Thymus (tissue), 11 donors: ENCODE measurements around the gene VPS51. TPM values are rescaled to one million over a fixed set of nuclear protein-coding genes. Genes with fewer than 3 reads are reported as not detected.

ENCODE experiments used
- DNase-seq, 9 donors: peaks; one replicate each; pipeline ENCODE4 v3.0.0-alpha.2; 2013; ENCODE audit warnings: low spot score in 9 of 9, low read depth in 6 of 9, missing footprints in 1 of 9
- H3K27ac ChIP-seq, 2 donors: one replicate each; pipeline ENCODE4 v1.5.1; 2013; ENCODE audit warnings: control low read depth in 1 of 2, low read depth in 1 of 2, low read length in 1 of 2, mild to moderate bottlenecking in 1 of 2, moderate library complexity in 1 of 2
- H3K27me3 ChIP-seq, 2 donors: one replicate each; pipeline ENCODE4 v1.5.1; 2013; ENCODE audit warnings: low read length in 1 of 2; ENCODE audit not compliant: control insufficient read depth in 2 of 2, insufficient read depth in 1 of 2
- H3K36me3 ChIP-seq, 2 donors: one replicate each; pipeline ENCODE4 v1.5.1; 2013; ENCODE audit warnings: low read length in 1 of 2, mild to moderate bottlenecking in 1 of 2, moderate library complexity in 1 of 2; ENCODE audit not compliant: control insufficient read depth in 2 of 2, insufficient read depth in 2 of 2
- H3K4me1 ChIP-seq, 2 donors: one replicate each; pipeline ENCODE4 v1.5.1; 2013; ENCODE audit warnings: low read length in 2 of 2; ENCODE audit not compliant: control insufficient read depth in 2 of 2, insufficient read depth in 2 of 2
- H3K4me3 ChIP-seq, 2 donors: one replicate each; pipeline ENCODE4 v1.5.1; 2013; ENCODE audit warnings: low read length in 2 of 2, control low read depth in 1 of 2, mild to moderate bottlenecking in 1 of 2
- H3K9me3 ChIP-seq, 2 donors: one replicate each; pipeline ENCODE4 v1.5.1; 2013; ENCODE audit warnings: low read length in 1 of 2, mild to moderate bottlenecking in 1 of 2; ENCODE audit not compliant: control insufficient read depth in 2 of 2, insufficient read depth in 1 of 2
- WGBS: extraction: QIAGEN DNeasy Blood & Tissue Kit; methylation state at CpG from one replicate; pipeline ENCODE4 v1.1.7; 2013; 5-methylcytosine and 5-hydroxymethylcytosine counted together
- polyA plus RNA-seq: library from polyadenylated mRNA; stranded (reverse); fragments of 200-250 nt; gene quantifications from one replicate; pipeline ENCODE4 v1.2.3, GENCODE V29; 2013
- total RNA-seq: library from RNA; stranded (reverse); fragments of 120-200 nt; gene quantifications from one replicate; pipeline ENCODE4 v1.2.4, GENCODE V29; 2013
- donor health status: healthy.

The VPS51 gene
- total and polyA plus RNA-seq, 2 donors, result 110 to 121 TPM

DNA sequence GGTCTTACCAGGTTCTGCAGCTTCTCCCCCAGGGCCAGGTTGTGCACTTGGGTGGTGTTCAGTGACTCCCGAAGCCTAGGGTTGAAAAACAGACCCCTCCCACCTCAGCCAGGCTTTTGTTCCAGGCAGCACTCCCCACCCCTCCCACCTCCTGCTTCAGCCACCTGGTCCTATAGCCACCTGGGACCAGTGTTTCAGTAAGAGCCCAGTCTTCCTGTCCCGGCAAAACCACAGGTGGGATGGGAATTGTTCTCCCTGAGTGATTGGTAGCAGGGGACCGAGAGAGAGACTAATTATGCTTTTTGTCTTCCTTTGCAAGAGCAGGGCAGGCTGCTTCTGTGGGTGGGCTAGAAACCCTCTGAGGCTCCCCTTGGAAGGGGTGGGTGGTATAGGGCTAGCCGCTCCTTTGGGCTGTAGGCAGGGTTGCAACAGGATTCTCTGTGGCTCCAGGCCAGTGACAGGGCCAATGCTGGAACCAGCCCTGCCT is 29.2 kb upstream of the VPS51 start:
- H3K36me3 ChIP-seq, result no peaks in the 10 kb centered on the region
- no peaks in the 10 kb centered on the region for H3K9me3 ChIP-seq
- no peaks in the 10 kb centered on the region for H3K27me3 ChIP-seq
- H3K27ac ChIP-seq, result no peak overlapping the region
- peaks cover 0 to 2% of the 10 kb centered on the region in 2 donors for H3K4me1 ChIP-seq
- H3K4me3 ChIP-seq, result no peak overlapping the region
- no peak for DNase-seq
- WGBS, result 93% methylated on average over 4 of the region's 4 CpGs

DNA sequence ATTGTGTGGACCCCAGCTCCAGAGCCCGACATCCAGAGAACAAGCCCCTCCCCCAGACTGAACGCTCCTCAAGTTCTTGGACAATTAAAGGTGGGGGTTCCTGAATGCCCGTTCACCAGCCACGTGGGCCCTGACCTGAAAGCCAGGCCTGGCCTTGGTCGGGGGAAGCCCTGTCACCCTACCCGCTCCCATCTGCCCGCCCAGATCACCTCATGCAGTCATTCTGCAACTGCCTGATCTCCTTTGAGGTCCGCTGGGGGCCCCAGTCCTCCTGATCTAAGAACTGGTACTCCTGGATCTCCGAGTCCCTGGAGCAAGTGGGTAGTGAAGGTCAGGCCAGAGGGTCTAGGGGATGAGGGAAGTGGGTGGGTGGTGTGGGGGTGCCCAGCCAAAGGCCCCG is 28.6 kb upstream of the VPS51 start:
- 97% methylated on average over 10 of the region's 10 CpGs for WGBS
- H3K4me1 ChIP-seq, result peaks cover 0 to 2% of the 10 kb centered on the region in 2 donors
- no peak overlapping the region for H3K27ac ChIP-seq
- no peaks in the 10 kb centered on the region for H3K36me3 ChIP-seq
- DNase-seq, result no peak
- no peaks in the 10 kb centered on the region for H3K27me3 ChIP-seq
- H3K4me3 ChIP-seq, result no peak overlapping the region
- H3K9me3 ChIP-seq, result no peaks in the 10 kb centered on the region

DNA sequence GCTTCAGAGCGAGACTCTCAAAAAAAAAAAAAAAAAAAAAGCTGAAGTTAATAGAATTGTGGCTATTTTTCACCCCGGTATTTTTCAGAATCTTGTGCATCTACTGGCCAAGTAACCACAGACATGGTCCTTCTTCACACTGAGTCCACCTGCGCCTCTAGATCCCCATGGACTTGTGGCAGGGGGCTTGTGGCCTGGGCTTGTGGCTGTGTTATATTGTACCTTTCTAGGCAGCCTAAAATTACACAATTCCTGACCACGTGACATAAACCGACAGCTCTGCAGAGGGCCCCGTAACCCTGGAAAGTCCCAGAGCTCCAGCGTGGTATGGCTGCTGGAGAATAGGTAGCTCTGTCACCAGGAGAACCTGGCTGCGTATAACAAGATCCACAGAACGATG is 26.8 kb upstream of the VPS51 start:
- Histone ChIP-seq H3K4me3 (no peak overlapping the region), H3K27me3 (no peaks in the 10 kb centered on the region), H3K9me3 (no peaks in the 10 kb centered on the region), H3K36me3 (no peaks in the 10 kb centered on the region), H3K27ac (no peak overlapping the region), H3K4me1 (peaks cover 0 to 2% of the 10 kb centered on the region in 2 donors)
- no peak for DNase-seq
- 63% methylated on average over 9 of the region's 9 CpGs for WGBS

DNA sequence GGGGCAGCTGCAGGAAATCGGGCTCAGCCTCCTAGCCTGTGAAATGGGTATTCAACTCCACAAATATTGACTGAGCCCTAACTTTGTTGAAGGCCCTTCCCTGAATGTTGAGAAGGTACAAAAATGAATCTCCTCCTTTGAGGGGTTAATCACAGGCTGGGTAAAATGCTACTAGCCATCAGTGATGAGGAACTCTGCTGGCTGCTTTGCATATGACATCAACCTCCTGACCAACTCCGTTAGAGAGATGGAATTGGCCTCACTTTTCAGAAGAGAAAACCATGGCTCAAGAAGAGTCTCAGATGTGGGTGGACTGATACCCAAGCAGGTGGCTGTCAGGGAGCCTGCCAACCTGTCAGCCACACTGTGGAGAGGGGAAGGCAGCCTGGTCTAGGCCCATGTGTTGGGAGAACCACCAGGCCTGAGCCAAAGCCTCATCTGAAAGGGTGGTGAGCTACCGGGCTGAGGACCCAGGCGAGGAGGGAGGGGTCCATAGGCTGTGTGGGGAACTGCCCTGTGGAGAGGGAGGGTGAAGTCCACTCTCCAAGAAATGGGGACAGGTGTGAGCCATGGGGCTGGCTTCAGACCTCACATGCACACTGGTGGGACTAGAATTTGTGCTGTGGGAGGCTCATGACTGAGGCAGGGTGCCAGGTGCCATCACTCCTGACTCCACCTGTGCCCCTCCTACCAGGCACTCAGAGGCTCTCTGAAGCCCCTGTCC is 23.9 kb upstream of the VPS51 start:
- Histone ChIP-seq H3K4me1 (peaks cover 0 to 2% of the 10 kb centered on the region in 2 donors), H3K27ac (no peak overlapping the region), H3K27me3 (no peaks in the 10 kb centered on the region), H3K9me3 (no peaks in the 10 kb centered on the region), H3K36me3 (peaks cover 11 to 12% of the 10 kb centered on the region in 2 donors), H3K4me3 (no peak overlapping the region)
- DNase-seq, result no peak
- WGBS, result 92% methylated on average over 4 of the region's 4 CpGs

DNA sequence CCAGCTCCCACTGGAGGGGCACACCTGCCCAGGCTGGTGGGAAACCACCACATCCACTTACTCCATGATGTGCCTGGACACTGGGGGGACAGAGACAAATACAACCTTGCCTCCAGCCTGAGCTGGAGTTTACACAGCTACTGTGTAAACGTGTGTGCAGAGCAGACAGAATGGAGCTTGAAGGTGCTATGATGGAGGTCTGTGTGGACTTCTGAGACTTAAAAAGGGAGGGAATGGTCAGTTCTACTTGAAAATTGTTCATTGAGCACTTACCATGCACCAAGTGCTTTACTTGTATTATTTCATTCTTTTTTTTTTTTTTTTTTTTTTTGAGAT is 23.4 kb upstream of the VPS51 start:
- WGBS, result 92% methylated on average over 1 of the region's 1 CpG
- H3K27me3 ChIP-seq, result no peaks in the 10 kb centered on the region
- no peak for DNase-seq
- no peak overlapping the region for H3K4me3 ChIP-seq
- H3K27ac ChIP-seq, result no peak overlapping the region
- H3K4me1 ChIP-seq, result peaks cover 0 to under 1% of the 10 kb centered on the region in 2 donors
- H3K9me3 ChIP-seq, result no peaks in the 10 kb centered on the region
- H3K36me3 ChIP-seq, result peaks cover 17 to 18% of the 10 kb centered on the region in 2 donors

DNA sequence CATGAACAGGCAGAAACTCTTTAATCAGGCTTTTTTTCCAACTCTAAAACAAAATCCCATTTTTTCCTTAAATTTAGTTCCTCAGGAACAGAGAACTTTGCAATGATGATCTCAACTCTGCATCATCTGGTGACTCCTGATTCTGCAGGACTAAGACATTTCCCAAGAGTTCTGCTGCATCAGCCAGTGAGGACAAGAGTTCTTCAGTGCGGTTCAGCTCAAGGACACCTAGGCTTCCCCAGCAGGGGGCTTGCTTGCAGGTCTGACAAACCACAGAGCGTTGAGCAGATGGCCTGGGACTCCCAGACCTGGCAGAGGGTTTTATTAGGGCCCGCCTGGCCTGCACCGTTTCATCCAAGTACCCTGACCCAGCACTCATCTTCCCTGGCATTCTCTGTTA is 18.6 kb upstream of the VPS51 start:
- H3K4me1 ChIP-seq, result peaks cover 0 to 18% of the 10 kb centered on the region in 2 donors
- H3K27me3 ChIP-seq, result no peaks in the 10 kb centered on the region
- 98% methylated on average over 4 of the region's 4 CpGs for WGBS
- H3K9me3 ChIP-seq, result no peaks in the 10 kb centered on the region
- H3K27ac ChIP-seq, result no peak overlapping the region
- no peak overlapping the region for H3K4me3 ChIP-seq
- H3K36me3 ChIP-seq, result peaks cover 34 to 51% of the 10 kb centered on the region in 2 donors
- no peak for DNase-seq

DNA sequence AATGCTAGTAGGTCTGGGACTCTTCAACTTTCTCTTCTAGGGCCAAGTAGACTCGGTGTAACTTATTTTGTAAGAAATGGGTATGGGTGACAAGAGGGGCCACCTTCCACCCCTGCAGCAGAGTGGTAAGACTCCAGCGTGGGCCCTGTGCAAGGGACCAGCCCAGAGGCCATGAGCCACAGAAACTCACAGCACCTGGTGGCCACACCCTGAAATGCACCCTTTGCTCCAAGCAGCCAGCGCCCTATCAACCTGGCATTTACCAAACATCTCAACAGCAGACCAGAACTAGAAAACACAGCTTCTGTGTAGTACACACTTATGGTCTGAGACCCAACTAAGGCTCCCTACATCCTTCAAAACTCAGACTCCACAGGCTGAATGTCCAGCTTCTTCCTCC is 17.9 kb upstream of the VPS51 start:
- H3K36me3 ChIP-seq, result peaks cover 34 to 55% of the 10 kb centered on the region in 2 donors
- H3K4me3 ChIP-seq, result no peak overlapping the region
- peak overlapping the region in 1 of 2 donors; percentile 3 for H3K27ac ChIP-seq
- no peaks in the 10 kb centered on the region for H3K9me3 ChIP-seq
- H3K4me1 ChIP-seq, result peaks cover 1 to 24% of the 10 kb centered on the region in 2 donors
- DNase-seq, result peak in 8 of 9 donors; percentile 37 to 80 (median 54)
- no peaks in the 10 kb centered on the region for H3K27me3 ChIP-seq
- WGBS, result 67% methylated on average over 3 of the region's 3 CpGs

DNA sequence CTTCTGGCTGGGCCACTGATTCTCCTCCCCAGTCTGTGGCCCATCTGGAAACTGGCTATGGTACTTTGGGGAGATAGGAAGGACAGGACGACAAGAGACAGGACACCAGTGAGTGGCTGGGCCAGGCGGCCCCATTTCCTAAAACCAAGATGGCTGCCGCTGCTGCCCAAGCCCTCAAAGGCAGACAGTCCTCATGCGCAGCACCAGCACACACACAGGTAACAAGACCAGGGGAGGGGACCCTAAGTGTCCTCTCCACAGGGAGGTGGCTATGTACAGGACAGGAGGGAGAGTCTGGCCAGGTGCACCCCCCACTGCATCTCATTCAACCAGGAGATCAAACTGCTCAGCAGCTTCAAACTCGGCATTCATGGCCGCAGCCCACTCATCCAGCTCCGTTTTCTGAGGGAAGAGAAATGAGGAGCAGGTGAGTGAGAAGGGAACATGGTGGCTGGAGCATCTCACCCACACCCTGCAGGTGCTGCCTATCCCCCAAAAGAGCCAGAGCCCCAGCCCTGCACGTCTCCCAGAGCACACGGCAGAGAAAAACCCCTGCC is 17.1 kb upstream of the VPS51 start:
- peaks cover 7 to 30% of the 10 kb centered on the region in 2 donors for H3K4me1 ChIP-seq
- H3K4me3 ChIP-seq, result no peak overlapping the region
- WGBS, result 98% methylated on average over 9 of the region's 9 CpGs
- H3K27ac ChIP-seq, result peak overlapping the region in 1 of 2 donors; percentile 3
- peaks cover 34 to 55% of the 10 kb centered on the region in 2 donors for H3K36me3 ChIP-seq
- H3K9me3 ChIP-seq, result no peaks in the 10 kb centered on the region
- H3K27me3 ChIP-seq, result no peaks in the 10 kb centered on the region
- no peak for DNase-seq

DNA sequence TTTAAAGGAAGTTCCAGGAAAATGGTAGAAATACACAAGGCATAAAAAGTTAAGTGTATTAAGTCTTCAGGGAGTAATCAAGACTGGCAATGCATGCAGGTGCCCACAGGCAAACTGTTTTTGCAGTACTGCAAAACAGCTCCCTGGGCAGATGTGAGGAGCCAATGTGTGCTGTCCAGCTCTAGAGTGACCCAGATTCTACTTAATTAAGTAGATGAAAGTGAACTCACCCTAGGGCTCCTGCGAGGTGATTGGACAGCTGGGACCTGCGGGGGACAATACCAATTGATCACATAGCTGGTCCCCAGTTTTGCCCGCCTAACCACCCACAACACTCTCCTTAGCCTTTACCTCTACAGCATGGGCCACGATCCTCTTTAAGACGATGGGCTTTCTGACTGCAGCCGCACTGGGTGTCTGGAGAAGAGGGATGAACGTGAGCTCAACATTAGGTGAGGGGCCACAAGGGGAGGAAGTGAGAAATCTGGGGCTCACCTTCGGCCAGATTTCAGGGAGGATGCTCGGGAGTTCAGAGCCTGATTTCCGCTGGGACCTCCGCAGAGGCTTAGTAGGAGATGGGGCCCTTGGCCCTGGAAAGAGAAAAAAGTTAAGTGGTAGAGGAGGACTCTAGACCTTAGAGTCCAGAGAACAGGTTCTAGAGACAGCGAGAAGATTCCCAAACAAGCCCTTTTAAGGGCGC is 12.7 kb upstream of the VPS51 start:
- H3K36me3 ChIP-seq, result peaks cover 47 to 67% of the 10 kb centered on the region in 2 donors
- H3K27me3 ChIP-seq, result no peaks in the 10 kb centered on the region
- H3K9me3 ChIP-seq, result no peaks in the 10 kb centered on the region
- H3K27ac ChIP-seq, result peak overlapping the region; percentile 49 to 86
- peak overlapping the region; percentile 73 to 98 for H3K4me3 ChIP-seq
- peak in 2 of 9 donors; percentile 6 to 21 for DNase-seq
- WGBS, result 8% methylated on average over 13 of the region's 13 CpGs
- H3K4me1 ChIP-seq, result peaks cover 14 to 40% of the 10 kb centered on the region in 2 donors
